NB4 (cell line): ENCODE data around the gene ADAMTSL5.

Source experiments
- DNase-seq: peaks from one replicate; pipeline ENCODE4 v3.0.0; 2010; ENCODE audit warnings: low read depth
- H3K4me3 ChIP-seq: one replicate; pipeline ENCODE4 v1.5.1; 2011; ENCODE audit warnings: mild to moderate bottlenecking, low read depth, low read length, moderate library complexity
- CTCF ChIP-seq: IDR thresholded peaks from one replicate; pipeline ENCODE4 v1.5.1; 2012; ENCODE audit warnings: low read depth, low read length
- MYC ChIP-seq: IDR thresholded peaks from 2 replicates; pipeline ENCODE4 v1.6.1; 2011; ENCODE audit warnings: low read depth, low read length
- POLR2A ChIP-seq: IDR thresholded peaks from 2 replicates; pipeline ENCODE4 v1.6.1; 2011; ENCODE audit warnings: mild to moderate bottlenecking; ENCODE audit not compliant: insufficient read length; ENCODE audit errors: extremely low read depth
- TF ChIP-seq, protein P1 (sequence below): IDR thresholded peaks from 2 replicates; pipeline ENCODE4 v1.6.1; 2011; ENCODE audit warnings: low read depth, low read length

ADAMTSL5 gene

DNA sequence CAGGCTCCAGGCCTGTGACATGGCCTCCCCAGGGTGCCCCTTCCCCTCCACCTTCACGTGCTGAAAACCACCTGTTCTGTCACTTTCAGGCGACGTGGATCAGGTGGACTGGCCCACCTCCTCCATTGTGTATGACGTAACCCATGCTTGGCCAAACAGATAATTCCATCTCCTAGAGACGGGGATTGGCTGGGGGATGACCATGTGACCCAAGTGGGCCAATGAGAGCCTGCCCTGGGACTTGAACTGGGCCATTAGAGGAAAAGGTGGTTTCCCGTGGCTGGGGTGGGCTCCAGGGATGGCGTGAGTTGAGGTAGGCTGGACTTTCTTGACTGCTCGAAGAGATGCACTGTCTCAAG, 3.6 kb upstream of the ADAMTSL5 start:
- no peak overlapping the region for H3K4me3 ChIP-seq
- TF ChIP-seq POLR2A = no peak
- no peak for TF ChIP-seq MYC
- TF ChIP-seq, protein P1, sequence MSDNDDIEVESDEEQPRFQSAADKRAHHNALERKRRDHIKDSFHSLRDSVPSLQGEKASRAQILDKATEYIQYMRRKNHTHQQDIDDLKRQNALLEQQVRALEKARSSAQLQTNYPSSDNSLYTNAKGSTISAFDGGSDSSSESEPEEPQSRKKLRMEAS = no peak
- no peak for TF ChIP-seq CTCF
- DNase-seq = no peak

- TF ChIP-seq MYC = no peak
- no peak for TF ChIP-seq POLR2A
- TF ChIP-seq CTCF = no peak
- TF ChIP-seq, protein P1 = no peak
- no peak for DNase-seq
- no peak overlapping the region for H3K4me3 ChIP-seq
These were observed 2.3 kb upstream of the ADAMTSL5 start for GRCh38 chr19:1514986-1515721.

DNA sequence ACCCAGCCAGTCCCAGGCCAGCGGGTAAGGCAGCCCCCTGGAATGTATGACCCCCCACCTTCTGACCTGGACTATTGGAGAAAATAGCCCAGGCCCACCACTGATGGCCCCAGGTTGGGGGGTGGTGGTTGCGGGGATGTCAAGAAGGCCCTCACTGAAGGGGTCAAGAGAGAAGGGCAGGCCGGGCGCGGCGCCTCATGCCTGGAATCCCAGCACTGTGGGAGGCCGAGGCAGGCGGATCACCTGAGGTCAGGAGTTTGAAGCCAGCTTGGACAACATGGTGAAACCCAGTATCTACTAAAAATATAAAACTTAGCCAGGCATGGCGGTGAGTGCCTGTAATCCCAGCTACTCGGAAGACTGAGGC, 1.5 kb upstream of the ADAMTSL5 start:
- DNase-seq = no peak
- TF ChIP-seq POLR2A = no peak
- TF ChIP-seq, protein P1 = no peak
- no peak overlapping the region for H3K4me3 ChIP-seq

DNA sequence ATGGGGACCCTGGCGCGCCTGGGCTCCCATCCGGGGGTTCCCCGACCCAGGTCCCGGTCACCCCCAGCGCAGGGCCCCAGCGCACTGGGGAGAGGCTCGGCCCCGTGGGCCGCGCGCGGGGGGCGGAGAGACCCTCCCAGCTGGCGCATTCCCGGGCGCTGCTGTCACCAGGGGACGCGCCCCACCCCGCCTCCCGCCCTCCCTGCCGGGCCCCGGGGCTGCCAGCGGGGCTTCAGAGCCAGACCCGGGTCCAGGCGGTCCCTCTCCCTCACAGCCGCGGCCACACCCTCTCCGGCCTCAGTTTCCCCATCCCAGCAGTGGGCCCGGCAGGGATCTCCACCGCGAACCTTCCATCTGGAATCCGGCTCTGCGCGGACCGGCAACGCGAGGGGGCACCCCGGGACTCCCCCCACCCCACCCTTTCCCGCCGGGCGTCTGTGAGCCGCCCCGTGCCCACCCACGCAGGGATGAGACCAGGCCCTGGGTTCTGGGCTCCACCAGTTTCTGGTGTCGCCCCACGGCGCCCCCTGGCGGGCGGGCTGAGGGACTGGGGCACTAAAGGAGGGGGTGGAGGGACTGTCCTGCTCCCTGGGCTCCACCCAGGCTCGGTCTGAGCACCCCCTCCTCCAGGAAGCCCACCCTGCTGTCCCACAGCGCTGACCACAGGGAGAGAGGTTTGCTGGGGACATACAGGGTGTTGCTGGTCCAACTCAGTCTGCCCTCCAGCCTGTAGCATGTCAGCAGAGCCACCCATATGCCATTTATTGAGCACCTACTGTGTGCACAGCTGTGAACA, 878 bp upstream of the ADAMTSL5 start:
- no peak overlapping the region for H3K4me3 ChIP-seq
- TF ChIP-seq POLR2A (no peak), CTCF (peak; percentile 54)
- peak; percentile 58 for DNase-seq

- TF ChIP-seq, protein P1 = no peak
- no peak for TF ChIP-seq CTCF
- H3K4me3 ChIP-seq = no peak overlapping the region
- DNase-seq = no peak
These were observed 1.2 kb downstream of the ADAMTSL5 start for GRCh38 chr19:1511318-1512317.

DNA sequence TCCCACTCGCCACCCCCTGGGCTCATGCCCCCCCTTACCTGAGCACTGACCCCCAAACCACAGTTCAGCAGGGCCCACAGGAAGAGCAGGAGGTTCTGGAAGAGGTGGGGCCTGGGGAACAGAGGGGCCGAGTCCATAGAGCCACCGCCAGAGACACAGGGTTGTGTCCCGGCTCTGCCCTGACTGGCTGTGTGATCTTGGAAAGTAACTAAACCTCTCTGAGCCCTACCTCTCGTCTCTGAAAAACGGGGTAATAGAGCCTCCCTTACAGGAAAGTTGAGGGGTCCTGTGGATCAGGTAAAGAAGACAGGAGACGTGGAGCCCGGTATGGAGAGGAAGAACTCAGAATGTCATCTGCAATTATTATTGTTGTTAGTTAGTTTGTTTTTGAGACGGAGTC, 2.0 kb downstream of the ADAMTSL5 start:
- DNase-seq = no peak
- no peak overlapping the region for H3K4me3 ChIP-seq
- TF ChIP-seq, protein P1 = no peak
- no peak for TF ChIP-seq POLR2A
- no peak for TF ChIP-seq MYC
- TF ChIP-seq CTCF = no peak
